CD4-positive, alpha-beta T cell treated with Interferon alpha-2 for 1 hour (primary cell): Measurements from ENCODE around the gene MAP3K5.
"Not testable (repeated sequence)": the region's sequence is repeated elsewhere in the genome, so short reads cannot be mapped to it uniquely, and the experiment has no call there.

Source experiments
- DNase-seq, 2 donors: peaks; one replicate each; pipeline ENCODE4 v3.0.0-alpha.2; 2020 to 2022

The MAP3K5 gene, protein sequence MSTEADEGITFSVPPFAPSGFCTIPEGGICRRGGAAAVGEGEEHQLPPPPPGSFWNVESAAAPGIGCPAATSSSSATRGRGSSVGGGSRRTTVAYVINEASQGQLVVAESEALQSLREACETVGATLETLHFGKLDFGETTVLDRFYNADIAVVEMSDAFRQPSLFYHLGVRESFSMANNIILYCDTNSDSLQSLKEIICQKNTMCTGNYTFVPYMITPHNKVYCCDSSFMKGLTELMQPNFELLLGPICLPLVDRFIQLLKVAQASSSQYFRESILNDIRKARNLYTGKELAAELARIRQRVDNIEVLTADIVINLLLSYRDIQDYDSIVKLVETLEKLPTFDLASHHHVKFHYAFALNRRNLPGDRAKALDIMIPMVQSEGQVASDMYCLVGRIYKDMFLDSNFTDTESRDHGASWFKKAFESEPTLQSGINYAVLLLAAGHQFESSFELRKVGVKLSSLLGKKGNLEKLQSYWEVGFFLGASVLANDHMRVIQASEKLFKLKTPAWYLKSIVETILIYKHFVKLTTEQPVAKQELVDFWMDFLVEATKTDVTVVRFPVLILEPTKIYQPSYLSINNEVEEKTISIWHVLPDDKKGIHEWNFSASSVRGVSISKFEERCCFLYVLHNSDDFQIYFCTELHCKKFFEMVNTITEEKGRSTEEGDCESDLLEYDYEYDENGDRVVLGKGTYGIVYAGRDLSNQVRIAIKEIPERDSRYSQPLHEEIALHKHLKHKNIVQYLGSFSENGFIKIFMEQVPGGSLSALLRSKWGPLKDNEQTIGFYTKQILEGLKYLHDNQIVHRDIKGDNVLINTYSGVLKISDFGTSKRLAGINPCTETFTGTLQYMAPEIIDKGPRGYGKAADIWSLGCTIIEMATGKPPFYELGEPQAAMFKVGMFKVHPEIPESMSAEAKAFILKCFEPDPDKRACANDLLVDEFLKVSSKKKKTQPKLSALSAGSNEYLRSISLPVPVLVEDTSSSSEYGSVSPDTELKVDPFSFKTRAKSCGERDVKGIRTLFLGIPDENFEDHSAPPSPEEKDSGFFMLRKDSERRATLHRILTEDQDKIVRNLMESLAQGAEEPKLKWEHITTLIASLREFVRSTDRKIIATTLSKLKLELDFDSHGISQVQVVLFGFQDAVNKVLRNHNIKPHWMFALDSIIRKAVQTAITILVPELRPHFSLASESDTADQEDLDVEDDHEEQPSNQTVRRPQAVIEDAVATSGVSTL (N-terminal part only)

DNA sequence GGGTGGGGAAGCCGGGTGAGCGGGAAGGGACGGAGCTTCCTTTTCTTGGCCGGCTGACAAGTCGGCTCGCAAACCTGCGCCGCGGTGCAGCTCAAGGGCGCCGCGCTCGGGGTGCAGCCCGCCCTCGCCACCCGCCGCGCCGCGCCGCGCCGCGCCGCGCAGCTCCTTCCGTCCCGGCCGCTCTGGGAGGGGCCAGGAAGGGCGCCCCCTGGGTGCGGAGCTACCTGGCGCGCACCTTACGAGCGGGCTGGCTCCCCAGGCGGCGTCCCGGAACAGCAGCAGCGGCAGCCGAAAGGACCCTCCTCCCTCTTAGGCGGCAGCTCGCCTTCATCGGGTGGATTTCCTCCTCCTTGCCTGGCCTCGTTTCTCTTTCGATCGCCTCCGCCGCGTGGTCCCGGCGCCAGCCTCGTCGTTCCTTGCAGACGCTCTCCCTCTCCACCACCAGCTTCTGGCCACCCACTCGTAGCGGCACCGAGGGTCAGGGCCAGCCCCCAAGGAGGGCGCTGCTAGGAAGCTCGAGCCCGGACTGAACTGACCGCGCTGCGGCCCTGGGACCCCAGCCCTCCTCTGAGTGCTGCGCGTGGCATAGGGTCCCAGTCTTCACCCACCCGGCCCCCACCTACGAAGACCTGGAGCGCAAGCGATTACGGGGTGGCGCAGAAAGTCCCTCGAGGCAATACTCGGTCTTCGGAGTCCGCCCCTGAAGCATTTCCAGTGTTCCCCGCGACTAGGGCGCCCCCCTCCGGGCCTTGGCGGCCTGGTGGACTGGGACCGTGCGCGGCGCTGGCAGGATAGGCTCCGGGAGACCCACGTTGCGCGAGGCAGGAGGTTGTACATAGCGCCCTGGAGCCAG is at the start of gene MAP3K5:
TSS of gene MAP3K5 (minus strand) at position 68 of the 853 bp plus-strand sequence. CDS start 320 bp downstream, outside the sequence.
- DNase-seq, result peak; percentile 92 to 95

DNA sequence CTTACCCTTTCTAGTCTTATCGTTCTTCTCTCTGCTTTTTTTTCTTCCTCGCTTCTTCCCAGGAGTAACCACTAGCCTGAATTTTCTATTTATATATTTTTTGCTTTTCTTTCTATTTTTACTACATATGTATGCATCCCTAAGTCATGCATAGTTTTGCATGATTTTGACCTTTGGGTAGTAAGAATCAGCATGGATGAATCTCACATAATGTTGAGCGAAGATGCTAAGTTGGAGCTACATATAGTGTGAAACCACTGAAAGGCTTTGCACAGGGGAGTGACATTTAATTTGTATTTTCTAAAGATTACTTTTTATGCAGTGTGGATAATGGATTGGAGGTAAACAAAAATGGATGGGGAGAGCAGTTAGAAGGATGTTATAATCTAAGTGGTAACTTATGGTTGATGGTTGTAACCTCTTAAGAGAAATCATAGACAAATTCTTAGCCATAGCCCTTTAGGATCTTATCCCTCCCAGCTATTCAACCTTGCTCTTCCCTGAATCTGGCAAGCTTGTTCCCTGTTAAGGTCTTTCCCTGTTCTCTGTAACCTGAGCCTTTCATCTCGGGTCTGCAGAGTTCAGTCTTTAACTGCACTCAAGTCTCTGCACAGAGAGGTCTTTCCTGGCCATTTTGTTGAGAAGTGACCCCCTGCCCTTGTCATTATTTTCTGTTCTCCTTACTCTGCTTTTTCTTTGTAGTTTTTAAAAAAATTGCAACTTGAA is 48.2 kb upstream of the MAP3K5 start:
- no peak for DNase-seq

DNA sequence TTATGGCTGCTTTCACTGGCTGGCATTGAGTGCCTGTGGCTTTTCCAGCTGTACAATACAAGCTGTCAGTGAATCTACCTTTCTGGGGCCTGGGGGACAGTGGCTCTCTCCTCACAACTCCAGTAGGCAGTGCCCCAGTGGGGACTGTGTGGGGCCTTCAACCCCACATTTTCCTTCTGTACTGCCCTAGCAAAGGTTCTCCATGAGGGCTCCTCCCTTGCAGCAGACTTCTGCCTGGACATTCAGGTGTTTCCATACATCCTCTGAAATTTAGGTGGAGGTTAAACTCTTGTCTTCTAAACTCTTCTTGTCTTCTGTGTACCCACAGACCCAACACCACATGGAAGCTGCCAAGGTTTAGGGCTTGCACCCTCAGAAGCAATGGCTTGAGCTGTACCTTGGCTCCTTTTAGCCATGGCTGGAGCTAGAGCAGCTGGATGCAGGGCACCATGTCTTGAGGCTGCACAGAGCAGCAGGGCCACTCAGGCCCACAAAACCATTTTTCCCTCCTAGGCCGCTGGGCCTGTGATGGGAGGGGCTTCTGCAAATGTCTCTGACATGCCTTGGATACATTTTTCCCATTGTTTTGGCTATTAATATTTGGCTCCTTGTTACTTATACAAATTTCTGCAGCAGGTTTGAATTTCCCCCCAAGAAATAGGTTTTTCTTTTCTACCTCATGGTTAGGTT is 39.7 kb upstream of the MAP3K5 start:
- DNase-seq, result no peak

DNA sequence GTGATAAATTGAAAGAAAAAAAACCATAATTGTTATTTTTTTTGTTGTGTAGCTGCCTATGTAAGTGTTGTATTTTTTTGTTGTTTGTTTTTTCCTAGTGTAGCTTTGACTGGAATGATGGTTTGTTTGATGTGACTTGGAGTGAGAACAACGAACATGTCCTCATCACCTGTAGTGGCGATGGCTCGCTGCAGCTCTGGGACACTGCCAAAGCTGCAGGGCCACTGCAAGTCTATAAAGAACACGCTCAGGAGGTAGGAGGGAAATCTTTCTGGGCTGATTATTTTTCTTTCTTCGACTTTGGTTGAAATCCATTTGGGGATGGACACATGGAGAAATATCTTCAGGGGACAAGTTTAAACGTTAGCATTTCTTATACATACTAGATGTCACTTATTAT is 33.9 kb upstream of the MAP3K5 start:
- DNase-seq, result no peak

DNA sequence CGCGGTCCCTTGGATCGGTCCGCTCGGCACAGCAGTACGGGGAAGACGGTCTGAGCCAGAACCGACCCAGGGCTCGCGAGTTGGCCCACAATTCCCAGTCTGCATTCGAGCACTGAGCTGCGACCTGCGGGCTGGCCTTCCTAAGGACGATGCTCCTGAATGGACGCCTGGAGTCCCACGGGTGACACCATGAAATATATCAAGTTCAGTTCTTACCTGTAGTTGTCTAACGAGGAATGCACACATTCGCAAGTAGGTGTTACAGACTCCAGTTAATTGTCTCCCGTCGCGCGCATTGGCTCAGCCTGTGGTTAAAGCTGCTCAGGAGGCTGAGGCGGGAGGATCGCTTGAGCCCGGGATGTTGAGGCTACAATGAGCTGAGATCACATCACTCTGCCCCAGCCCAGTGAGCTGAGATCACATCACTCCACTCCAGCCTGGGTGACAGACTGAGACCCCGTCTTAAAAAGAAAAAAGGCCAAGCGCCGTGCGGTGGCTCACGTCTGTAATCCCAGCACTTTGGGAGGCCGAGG is 30.9 kb upstream of the MAP3K5 start:
- DNase-seq, result peak in 1 of 2 donors; percentile 15

DNA sequence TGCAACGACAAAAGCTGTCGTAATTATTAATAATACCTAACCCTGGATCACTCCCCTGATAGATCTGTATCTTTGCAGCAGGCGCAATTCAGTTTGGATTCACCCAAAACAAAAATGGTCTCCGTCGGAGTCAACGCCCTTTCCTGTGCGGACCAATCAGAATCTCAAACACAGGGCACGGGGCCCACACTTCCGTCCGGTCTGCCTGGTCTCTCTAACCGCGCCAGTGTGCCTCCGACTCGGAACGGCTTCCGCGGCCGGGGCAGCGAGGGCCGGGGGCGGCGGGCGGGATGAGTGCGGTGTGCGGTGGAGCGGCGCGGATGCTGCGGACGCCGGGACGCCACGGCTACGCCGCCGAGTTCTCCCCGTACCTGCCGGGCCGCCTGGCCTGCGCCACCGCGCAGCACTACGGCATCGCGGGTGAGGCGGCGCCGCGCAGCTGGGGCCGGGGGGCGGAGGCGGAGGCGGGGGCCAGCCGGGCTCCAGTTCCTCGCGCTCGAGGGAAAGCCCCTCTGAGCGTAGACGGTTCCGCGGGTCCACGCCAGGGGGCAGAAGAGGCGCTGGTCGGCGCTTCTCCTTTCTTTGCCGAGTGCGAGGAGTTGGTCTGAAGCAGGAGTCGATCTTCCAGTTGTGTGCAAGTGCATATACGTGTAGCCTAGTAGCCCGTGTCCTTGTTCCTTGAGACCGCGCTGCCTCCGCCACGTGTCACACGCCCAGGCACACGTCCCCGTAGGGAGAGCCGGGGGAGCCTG is 30.3 kb upstream of the MAP3K5 start, which contains the start of gene PEX7:
TSS of gene PEX7 (plus strand) at position 217 of the 752 bp plus-strand sequence. CDS start at position 291, 74 bp downstream.
- DNase-seq, result peak; percentile 87 to 94

DNA sequence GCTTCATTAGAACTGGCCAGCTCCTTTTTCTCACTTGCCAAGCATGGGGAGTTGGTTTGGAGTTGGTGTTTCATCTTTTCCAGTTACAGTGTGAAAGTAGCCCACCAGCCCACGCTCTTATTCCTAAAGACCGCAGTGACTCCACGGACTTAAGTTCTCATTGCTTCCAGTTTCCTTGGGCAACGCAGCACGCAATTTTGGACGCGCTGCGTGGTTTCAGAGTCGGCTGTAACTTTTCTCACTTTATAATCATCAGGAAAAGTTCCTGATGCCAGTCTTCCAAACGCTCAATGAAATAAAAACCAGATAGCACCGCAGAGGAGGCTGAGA is 29.7 kb upstream of the MAP3K5 start:
- no peak for DNase-seq

DNA sequence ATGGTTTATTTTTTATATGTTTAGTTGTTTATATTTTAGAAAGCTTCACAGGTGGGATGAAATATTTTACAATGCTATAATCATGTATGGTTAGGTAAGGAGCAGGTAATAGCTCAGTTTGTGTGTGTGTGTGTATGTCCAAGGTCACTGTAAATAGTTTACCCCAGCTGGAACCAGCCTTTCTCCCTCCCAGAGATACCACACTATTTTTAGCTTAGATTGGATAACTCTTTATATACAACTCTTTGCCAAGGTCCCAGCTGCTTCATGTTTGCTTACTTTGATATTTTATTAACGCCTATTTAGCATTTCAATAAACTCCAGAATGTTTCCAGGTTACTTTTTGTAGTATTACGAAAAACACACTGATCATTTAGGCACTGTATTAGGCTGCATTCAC is 28.3 kb upstream of the MAP3K5 start:
- DNase-seq, result no peak

DNA sequence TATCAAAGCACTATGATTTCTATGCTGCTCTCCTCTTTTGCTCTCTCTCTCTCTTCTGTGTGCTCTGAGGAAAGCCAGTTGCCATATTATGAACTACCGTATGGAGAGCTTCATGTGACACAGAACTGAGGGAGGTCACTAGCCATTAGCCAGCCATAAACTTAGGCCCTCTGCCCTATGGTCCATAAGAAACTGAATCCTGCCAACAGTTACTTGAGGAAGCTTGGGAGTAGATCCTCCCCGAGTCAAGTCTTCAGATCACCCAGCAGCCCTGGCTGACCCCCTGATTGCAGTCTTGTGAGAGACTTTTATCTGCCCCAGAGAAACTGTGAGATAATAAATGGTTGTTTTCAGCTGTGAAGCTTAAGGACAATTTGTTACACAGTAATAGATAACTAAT is 24.4 kb upstream of the MAP3K5 start:
- DNase-seq, result no peak

DNA sequence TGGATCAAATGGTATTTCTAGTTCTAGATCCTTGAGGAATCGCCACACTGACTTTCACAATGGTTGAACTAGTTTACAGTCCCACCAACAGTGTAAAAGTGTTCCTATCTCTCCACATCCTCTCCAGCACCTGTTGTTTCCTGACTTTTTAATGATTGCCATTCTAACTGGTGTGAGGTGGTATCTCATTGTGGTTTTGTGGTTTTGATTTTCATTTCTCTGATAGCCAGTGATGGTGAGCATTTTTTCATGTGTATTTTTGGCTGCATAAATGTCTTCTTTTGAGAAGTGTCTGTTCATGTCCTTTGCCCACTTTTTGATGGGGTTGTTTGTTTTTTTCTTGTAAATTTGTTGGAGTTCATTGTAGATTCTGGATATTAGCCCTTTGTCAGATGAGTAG is 23.3 kb upstream of the MAP3K5 start:
- DNase-seq, result not testable (repeated sequence)

DNA sequence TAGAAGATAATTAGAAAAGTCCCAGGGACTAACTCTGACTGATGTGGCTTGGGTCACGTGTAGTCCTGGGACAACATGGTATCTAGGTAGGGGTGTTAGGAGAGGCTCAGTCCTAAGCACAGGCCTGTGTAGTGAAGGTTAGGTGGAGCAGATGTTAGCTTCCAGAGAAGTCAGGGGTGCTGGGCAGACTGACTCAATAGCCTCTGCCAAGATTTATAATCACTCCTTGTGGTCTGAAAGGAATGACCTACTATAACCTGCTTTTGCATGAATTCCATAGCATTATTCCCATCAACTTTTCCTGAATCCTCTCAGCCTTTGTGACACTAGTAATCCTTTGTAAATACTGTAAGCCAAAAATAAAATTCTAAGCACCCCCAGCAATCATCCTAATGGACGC is 19.9 kb upstream of the MAP3K5 start:
- DNase-seq, result no peak

DNA sequence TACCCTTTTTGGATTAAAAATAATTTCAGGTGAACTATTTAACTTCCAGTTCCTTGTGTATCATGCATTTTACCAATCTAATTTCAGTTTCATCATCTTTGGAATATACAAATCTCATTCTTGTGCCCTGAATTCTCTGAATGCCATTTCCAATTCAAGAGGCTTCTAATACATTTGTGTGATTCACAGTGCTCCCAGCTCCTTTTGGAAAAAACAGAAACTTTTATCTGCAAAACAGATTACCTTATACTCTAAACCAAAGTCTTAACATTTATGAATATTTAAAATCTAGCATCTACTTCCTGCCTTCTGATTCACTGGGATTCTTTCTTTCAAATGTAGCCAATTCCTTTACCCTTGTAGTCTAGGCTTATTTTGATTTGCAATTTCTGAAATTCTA is 19.0 kb upstream of the MAP3K5 start:
- no peak for DNase-seq

DNA sequence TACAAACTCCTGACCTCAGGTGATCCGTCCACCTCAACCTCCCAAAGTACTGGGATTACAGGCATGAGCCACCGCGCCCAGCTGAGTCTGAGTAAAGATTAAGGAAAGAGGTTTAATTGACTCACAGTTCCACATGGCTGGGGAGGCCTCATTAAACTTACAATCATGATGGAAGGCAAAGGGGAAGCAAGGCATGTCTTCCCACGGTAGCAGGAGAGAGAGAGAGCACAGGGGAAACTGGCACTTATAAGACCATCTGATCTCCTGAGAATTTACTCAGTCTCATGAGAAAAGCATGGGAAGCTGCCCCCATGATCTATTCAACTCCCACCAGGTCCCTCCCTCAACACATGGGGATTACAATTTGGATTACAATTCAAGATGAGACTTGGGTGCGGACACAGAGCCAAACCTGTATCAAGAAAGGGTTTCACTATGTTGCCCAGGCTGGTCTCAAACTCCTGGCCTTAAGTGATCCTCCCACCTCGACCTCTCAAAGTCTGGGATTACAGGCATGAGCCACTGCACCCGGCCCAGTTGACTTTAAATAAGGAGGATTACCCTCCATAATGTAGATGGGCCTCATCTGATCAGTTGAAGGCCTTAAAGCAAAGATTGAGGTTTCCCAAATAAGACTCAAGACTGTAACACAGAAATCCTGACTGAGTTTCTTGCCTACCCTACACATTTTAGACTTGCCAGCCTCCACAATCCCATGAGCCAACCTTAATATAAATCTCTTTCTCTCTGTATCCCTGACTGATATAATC is 17.0 kb upstream of the MAP3K5 start:
- DNase-seq, result no peak

DNA sequence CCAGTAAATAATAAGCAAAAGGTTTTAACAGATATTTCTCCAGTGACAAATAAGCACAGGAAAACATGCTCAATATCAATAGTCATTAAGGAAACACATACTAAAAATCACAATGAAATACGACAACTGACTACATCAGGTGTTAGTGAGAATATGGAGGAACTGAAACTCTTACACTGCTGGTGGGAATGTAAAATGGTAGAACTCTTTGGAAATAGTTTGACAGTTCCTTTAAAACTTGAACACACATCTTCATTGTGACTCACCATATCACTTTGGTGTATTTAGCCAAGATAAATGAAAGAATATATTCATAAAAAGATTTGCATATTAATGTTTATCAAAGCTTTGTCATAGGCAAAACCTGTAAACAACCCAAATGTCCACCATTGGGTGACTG is 11.3 kb upstream of the MAP3K5 start:
- DNase-seq, result no peak

DNA sequence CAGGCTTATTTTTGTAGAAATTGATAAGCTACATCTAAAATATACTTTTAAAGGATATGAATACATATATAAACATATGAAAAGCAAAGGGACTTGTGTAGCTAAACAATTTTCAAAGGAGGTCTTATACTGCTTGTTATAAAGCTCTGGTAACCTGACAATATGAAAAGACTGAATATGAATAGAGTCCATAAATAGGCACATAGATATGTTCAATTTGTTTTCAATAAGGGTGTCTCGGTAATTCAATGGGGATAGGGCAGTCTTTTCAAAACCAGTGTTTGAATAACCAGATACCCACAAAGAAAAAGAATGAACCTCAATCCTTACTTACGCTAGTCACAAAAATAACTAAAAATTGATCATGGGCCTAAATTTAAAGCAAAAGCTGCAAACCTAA is 9.3 kb upstream of the MAP3K5 start:
- no peak for DNase-seq

DNA sequence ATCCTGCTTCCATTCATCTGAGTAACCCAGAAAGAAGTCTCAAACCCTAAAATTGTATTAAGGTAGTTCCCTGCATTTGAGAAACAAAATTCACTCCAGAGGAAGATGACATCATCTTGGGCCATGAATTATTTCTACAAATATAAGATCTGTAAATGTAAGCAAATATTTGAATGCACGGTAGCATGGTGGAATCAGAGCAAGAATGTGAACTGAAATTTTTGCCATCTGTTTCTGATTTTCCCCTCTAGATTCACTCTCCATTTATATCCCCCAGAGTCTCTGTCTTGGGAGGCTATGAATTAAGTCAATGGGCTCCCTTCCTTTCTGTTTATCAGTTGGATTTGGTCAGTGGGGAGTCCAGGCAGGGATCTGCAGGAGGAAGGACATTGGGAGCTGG is 5.8 kb upstream of the MAP3K5 start:
- DNase-seq, result no peak

DNA sequence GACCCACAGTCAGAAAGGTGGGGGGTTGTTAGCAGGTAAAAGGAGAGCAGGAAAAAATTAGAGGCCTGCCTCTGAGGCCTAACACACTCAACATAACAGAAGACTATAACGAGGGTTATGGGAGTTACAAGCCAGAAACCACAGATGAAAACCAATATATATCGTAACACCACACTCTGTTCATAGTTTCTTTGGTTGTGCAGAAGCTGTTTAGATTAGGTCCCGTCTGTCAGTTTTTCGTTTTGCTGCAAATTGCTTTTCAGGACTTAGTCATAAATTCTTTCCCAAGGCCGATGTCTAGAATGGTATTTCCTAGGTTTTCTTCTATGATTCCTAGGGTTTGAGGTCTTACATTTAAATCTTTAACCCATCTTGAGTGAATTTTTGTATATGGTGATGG is 3.7 kb upstream of the MAP3K5 start:
- DNase-seq, result no peak

DNA sequence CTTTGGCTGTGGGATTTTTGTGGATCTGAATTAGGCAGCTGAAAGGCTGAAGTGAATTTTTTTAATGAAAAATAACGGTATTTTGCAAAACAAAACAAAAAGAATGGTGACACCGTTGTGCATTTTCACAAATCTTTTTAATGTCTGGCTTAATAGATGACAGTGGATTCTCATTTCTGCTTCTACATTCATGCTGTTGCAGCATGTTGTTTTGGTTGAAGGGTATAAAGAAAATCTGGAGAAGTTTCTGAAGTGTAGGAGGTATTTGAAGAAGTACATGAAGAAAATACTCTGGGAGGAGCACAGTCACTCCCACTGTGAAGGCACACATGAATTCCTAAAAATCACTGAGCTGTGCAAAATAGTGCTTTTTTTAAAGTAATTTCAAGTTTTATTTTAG is 3.1 kb upstream of the MAP3K5 start:
- DNase-seq, result no peak

DNA sequence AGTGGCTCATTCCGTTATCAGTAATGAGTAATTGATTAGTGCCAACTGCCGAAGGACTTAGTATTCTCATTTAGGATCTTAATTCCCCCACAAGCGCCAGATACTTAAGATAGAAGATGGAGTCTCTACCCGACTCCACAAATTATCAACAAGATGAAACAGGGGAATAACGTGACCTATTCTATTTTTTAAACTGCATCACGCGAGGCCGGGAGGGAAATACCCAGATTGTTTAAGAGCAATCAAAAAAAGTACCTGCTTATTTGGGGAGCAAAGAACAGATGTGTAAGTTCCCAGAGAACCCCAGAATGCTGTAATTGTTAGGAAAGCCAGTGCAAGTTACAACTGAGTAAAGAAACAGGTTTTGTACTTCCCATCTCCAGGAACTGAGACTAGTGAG is 1.1 kb upstream of the MAP3K5 start:
- peak; percentile 22 to 53 for DNase-seq
